Stimulated activated CD4-positive, alpha-beta T cell treated with anti-CD3 and anti-CD28 coated beads, Interleukin-15, amount 100 ng/mL, for 24 hours (primary cell): ENCODE measurements around the gene PROX1.
"Not testable (repeated sequence)": the region's sequence is repeated elsewhere in the genome, so short reads cannot be mapped to it uniquely, and the experiment has no call there.

ENCODE experiments used
- DNase-seq: peaks from one replicate; pipeline ENCODE4 v3.0.0-alpha.2; 2020

Gene PROX1

GRCh38 chr1:214075999-214076707 is 88.4 kb downstream of the PROX1 start:
- DNase-seq = no peak

- no peak for DNase-seq
Observed at GRCh38 chr1:214076708-214077065, 88.9 kb downstream of the PROX1 start.

DNA sequence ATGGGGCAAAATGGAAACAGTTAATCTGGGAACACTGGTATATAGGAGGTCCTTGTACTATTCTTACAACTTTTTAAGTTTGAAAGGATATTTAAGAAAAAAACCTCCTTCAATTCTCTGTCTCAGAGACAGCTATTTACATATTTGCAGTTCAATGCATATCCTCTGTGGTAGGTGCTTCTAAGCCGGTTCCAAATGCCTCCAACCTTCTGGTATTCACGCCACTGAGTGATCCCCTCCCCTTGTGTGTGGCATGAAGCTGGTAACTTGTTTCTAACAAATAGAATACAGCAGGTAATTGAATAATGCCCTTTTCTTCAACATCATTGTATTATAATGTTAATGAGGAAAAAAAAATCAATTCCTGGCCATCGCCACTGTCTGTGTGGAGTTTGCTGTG is 91.2 kb downstream of the PROX1 start:
- no peak for DNase-seq

DNA sequence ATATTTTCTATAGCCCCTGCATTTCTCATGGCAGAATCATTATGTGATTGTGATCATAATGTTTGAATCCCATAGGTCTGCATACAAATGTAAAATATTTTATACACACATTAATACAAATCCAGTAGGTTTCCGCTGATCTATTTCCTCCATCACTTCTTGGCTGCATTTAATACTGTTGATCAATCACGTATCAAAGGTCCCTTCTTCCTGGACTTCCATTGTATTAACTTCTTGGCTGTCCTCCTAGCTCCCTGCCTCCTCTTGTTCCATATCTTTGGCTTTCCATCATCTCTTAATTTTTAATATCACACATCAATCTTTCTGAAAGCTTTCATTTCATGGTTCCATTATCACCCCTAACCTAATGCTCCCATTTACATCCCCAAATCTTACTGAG is 97.6 kb downstream of the PROX1 start:
- no peak for DNase-seq

GRCh38 chr1:214086945-214087344 is 99.2 kb downstream of the PROX1 start:
- DNase-seq = no peak

GRCh38 chr1:214089003-214089402 is 101.2 kb downstream of the PROX1 start:
- DNase-seq = not testable (repeated sequence)
